ENCODE results near the gene KCNN3. TPM values are rescaled to one million over a fixed set of nuclear protein-coding genes. Genes with fewer than 3 reads are reported as not detected.

KCNN3 gene
- total RNA-seq, 4 donors from 2014 or later: 3.6 to 17.0 (median 12.4) TPM

GRCh38 chr1:154783976-154784375, 86.1 kb downstream of the KCNN3 start:
- H3K36me3 ChIP-seq: no peaks in the 10 kb centered on the region
- no peak overlapping the region for H3K27ac ChIP-seq (replicated peaks in 1 of 4)
- 76% methylated on average over 3 of the region's 3 CpGs for WGBS
- intact Hi-C loops (cut with DNase I): no loop called here
- peaks cover 0 to 14% (median 10%) of the 10 kb centered on the region in 4 donors for H3K4me1 ChIP-seq
- H3K4me3 ChIP-seq: no peak overlapping the region
- no peak for TF ChIP-seq EP300 (IDR thresholded peaks at IDR 0.05)
- no peak for TF ChIP-seq POLR2A (IDR thresholded peaks at IDR 0.05; ENCODE audit: low read depth)
- TF ChIP-seq CTCF (IDR thresholded peaks at IDR 0.05): no peak
- TF ChIP-seq POLR2AphosphoS5 (IDR thresholded peaks at IDR 0.05): no peak
- no peak for DNase-seq (ENCODE audit: extremely low spot score)
- no peaks in the 10 kb centered on the region for H3K9me3 ChIP-seq
- H3K27me3 ChIP-seq: no peaks in the 10 kb centered on the region

GRCh38 chr1:154780541-154780940, 89.5 kb downstream of the KCNN3 start:
- no peak for TF ChIP-seq POLR2AphosphoS5 (IDR thresholded peaks at IDR 0.05)
- TF ChIP-seq POLR2A (IDR thresholded peaks at IDR 0.05; ENCODE audit: low read depth): no peak
- TF ChIP-seq CTCF (IDR thresholded peaks at IDR 0.05): no peak
- TF ChIP-seq EP300 (IDR thresholded peaks at IDR 0.05): no peak

GRCh38 chr1:154779551-154780189, 90.4 kb downstream of the KCNN3 start:
- H3K4me3 ChIP-seq: no peak overlapping the region
- no peaks in the 10 kb centered on the region for H3K27me3 ChIP-seq
- no peaks in the 10 kb centered on the region for H3K36me3 ChIP-seq
- TF ChIP-seq POLR2AphosphoS5 (IDR thresholded peaks at IDR 0.05) (no peak), EP300 (IDR thresholded peaks at IDR 0.05) (no peak), POLR2A (IDR thresholded peaks at IDR 0.05; ENCODE audit: low read depth) (no peak), CTCF (IDR thresholded peaks at IDR 0.05) (no peak)
- intact Hi-C loops (cut with DNase I): no loop called here
- H3K4me1 ChIP-seq: peaks cover 0 to 6% (median 2%) of the 10 kb centered on the region in 4 donors
- H3K27ac ChIP-seq (replicated peaks in 1 of 4): no peak overlapping the region
- H3K9me3 ChIP-seq: no peaks in the 10 kb centered on the region
- WGBS: 94% methylated on average over 9 of the region's 9 CpGs
- no peak for DNase-seq (ENCODE audit: extremely low spot score)

More at GRCh38 chr1:154780541-154780940, 89.5 kb downstream of the KCNN3 start:
- no peak overlapping the region for H3K27ac ChIP-seq (replicated peaks in 1 of 4)
- H3K4me3 ChIP-seq: no peak overlapping the region
- H3K4me1 ChIP-seq: peaks cover 0 to 13% (median 9%) of the 10 kb centered on the region in 4 donors
- no peaks in the 10 kb centered on the region for H3K27me3 ChIP-seq
- no peak for DNase-seq (ENCODE audit: extremely low spot score)
- WGBS: 94% methylated on average over 3 of the region's 3 CpGs
- intact Hi-C loops (cut with DNase I): no loop called here
- no peaks in the 10 kb centered on the region for H3K36me3 ChIP-seq
- H3K9me3 ChIP-seq: no peaks in the 10 kb centered on the region

GRCh38 chr1:154778944-154779343, 91.1 kb downstream of the KCNN3 start:
- no peak for DNase-seq (ENCODE audit: extremely low spot score)

More at GRCh38 chr1:154778944-154779343, 91.1 kb downstream of the KCNN3 start:
- Histone ChIP-seq H3K9me3 (no peaks in the 10 kb centered on the region), H3K27ac (replicated peaks in 1 of 4) (no peak overlapping the region), H3K36me3 (no peaks in the 10 kb centered on the region), H3K27me3 (no peaks in the 10 kb centered on the region), H3K4me3 (no peak overlapping the region), H3K4me1 (peaks cover 0 to under 1% (median 0%) of the 10 kb centered on the region in 4 donors)
- TF ChIP-seq POLR2AphosphoS5 (IDR thresholded peaks at IDR 0.05) (no peak), POLR2A (IDR thresholded peaks at IDR 0.05; ENCODE audit: low read depth) (no peak), CTCF (IDR thresholded peaks at IDR 0.05) (no peak), EP300 (IDR thresholded peaks at IDR 0.05) (no peak)
- intact Hi-C loops (cut with DNase I): no loop called here
- 93% methylated on average over 3 of the region's 3 CpGs for WGBS

Measured in esophagus muscularis mucosa (tissue), 4 donors.